ENCODE data around the gene TP53BP2.

TP53BP2 gene

DNA sequence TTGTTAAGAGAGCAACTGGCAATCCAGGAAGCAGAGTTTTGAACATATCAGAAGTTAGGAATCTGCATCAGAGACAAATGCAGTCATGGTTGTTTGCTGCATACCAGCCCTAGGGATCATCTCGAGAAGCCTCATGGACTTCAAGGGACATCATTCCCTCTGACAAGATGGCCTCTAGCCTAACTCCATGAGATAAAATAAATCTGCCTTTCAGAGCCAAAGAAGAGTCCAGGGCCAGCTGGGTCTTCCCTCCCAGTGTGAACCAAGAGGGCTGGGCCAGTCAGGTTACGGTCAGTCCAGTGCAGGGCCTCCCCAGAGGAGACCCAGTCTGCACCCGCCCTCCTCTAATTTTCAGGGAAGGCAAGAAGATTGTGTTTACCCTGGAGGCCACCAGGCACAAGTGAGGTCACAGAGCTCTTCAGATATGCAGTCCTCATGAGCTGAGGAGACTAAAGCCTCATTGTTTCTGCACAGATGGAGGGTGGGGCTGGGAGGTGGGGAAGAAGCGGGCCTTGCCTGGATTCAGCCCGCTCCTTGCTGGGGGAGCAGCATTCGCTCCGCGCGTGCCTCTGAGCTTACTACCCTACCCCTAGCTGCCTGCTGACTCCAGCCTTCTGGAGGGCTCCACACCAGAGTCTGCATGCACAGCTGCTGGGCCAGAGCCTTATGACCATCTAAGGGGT lies 80.6 kb downstream of the TP53BP2 start:
- no peak for DNase-seq (ENCODE audit: low spot score)

DNA sequence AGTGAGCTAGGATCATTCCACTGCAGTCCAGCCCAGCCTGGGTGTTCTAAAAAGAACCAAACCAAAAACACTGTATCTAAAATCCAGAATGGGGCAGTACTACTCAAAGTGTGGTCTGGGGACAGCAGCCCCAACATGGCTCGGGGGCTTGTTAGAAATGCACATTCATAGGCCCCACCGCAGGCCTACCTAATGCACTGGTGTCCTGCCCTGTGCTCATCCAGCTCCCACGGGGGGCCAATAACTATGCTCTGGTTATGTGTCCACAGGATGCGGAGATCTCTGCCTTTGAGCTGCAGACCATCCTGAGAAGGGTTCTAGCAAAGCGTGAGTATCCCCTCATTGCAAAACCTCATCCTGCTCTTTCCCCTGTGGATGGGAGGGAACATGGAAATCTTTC lies 81.9 kb downstream of the TP53BP2 start:
- no peak for DNase-seq (ENCODE audit: low spot score)

DNA sequence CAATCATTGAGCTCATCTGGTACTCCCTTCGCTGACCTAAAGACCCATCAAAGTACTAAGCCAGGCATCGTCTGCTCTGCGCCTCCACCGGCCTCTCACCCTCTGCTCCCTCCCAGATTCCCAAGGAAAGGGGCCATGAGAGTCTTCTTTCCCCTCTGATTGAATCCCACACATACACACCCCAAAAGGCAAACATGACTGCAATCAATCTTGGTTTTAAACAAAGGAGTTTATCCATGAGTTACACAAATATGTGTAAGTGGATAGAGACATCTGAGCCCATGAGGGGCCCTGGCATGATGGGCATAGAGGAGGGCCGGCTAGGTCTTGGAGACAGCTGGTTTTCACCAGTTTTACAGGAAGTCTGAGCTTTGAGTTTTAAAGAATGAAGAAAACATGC lies 82.5 kb downstream of the TP53BP2 start:
- no peak for DNase-seq (ENCODE audit: low spot score)

DNA sequence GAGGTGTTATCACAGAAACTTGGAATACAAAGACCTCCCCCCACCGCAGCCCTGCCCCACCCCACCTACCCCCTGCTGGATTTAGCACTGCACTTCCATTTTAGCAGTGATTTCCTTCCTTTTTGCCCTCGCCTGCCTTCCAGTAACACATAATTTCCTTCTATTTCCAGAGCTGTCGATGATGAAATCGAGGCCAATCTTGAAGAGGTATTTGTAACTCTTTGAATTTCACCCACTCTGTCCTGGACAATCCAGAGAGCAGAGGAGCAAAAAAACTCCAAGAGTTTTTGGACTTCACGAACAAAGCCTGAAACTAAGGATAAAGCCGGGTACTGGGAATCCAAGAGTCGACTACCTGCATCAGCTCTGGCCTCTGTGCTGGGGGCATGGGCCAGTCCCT lies 84.3 kb downstream of the TP53BP2 start:
- no peak for DNase-seq (ENCODE audit: low spot score)

DNA sequence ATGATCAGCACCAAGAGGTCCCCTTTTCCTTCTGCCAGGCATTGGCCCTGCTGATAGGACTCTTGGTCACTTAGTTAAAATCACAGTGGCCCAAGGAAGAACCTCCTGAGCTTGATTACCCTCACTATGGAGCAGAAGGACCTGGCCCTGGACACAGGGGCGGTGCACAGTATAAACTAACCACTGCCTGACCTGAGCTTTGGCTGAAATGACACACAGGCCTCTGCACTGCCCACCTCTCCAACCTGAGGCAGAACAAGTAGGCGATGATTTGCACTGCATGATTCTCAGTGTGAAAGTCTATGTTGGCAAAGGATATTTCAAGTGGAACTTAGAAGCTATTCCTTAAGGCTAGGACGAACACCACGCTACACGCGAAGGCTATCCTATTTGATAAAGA lies 84.9 kb downstream of the TP53BP2 start:
- DNase-seq (ENCODE audit: low spot score) = no peak

DNA sequence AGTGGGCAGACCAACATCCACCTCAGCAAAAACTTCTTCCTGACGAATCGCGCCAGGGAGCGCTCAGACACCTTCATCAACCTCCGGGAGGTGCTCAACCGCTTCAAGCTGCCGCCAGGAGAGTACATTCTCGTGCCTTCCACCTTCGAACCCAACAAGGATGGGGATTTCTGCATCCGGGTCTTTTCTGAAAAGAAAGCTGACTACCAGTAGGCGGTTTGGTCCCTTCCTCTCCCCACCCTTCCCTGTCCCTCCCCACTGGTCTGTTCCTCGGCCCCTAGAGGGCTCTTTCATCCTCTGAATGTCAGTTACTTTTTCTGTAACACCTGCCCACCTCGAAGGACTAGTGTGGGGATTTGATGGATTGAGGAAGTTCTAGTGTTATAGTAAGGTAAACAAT lies 86.5 kb downstream of the TP53BP2 start:
- DNase-seq (ENCODE audit: low spot score) = no peak

DNA sequence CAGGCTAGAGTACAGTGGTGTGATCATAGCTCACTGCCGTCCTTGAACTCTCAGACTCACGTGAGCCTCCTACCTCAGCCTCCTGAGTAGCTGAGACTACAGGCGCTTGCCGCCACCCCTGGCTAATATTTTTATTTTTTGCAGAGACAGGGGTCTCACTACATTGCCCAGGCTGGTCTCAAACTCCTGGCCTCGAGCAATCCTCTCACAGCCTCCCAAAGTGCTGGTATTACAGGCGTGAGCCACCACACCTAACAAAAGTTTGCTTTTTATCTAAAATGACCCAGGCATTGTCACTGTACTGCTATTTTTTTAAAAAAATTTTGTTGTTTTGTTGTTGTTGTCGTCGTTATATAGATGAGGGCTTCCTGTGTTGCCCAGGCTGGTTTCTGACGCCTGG lies 87.0 kb downstream of the TP53BP2 start:
- DNase-seq (ENCODE audit: low spot score) = no peak

DNA sequence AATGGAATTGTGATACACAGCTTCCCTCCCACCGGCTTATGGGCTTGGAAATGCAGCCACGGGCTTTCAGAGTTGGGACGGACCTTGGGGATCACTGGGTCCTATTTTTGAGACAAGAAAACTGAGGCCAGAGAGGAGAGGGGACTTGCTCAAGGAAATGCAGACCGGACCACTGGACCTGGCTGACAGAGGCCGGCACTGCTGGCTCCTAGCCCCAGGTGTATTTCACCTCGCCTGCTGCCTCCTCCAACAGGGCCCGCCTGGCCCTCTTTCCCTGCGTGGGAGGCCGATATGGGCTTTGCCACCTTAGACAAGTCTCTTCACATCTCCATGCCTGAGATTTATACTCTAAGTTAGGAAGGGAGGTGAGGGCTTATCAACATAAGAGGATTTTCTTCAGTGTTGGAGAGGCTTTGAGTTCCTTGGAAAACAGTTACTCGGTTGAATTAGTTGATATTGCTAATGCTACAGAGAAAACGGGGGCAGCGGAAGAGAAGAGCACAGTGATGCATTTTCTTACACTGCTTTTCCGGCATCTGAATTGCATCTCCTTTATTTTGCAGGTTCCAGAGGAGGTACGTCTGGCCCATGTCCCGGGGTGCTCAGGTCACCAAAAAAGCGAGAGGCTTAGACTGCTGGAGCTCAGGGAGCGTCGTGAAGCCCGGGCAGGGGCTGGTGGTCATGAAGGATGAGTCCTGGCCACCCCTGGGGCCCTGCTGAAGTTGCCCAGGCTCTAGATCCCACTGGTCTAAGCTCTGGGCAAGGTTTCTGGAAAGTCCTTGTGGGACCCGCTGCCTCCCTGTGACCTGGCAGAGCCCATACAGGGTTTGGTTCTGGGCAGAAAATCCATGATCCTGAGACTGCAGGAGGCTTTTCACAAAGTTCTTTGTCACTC lies 88.7 kb downstream of the TP53BP2 start:
- DNase-seq (ENCODE audit: low spot score) = no peak

DNA sequence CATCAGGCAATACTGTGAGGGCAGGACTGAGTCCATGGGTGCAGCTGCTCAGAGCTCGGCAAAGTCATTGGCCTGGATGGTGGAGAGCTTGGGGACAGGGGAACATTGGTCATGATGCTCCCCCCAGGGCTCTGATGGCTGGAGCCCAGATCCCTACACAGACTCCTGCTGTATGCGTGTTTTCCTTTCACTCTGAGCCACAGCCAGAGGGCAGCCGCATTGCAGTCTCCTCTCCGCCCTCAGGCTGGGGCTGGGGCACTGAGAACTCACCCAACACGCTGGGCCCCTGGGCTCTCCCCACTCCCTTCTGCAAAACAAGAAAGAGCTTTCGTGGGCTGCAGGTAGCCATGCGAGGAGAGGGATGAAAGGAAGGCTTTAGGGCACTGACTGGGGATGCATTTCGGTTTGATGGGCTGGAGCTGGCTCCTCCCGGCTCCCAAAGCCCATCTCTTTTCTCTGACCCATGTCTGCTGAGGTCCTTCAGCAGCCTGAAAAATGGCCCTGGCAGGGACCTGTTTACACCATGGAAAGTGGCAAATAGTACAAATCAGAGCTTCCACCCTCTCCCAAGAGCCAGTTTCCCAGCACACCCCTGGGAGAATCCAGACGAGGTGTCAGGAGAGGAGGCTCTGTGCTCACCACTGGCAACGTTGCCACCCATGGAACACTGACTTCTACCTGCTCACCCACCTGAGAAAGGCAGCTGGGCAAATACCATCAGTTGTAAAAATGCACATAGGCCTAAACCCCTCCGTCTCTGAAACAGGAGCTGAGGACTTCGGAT lies 89.6 kb downstream of the TP53BP2 start:
- DNase-seq (ENCODE audit: low spot score) = no peak

DNA sequence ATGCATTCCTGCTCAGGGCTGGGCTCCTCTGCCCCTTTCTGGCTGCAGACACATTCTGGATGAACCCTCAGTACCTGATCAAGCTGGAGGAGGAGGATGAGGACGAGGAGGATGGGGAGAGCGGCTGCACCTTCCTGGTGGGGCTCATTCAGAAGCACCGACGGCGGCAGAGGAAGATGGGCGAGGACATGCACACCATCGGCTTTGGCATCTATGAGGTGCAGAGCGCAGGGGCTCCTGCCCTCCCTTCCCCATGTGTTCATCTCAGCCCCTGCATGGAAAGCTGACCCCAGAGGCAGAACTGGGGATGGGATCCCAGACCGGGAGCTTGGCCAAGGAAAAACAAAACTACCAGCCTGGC lies 90.3 kb downstream of the TP53BP2 start:
- no peak for DNase-seq (ENCODE audit: low spot score)

DNA sequence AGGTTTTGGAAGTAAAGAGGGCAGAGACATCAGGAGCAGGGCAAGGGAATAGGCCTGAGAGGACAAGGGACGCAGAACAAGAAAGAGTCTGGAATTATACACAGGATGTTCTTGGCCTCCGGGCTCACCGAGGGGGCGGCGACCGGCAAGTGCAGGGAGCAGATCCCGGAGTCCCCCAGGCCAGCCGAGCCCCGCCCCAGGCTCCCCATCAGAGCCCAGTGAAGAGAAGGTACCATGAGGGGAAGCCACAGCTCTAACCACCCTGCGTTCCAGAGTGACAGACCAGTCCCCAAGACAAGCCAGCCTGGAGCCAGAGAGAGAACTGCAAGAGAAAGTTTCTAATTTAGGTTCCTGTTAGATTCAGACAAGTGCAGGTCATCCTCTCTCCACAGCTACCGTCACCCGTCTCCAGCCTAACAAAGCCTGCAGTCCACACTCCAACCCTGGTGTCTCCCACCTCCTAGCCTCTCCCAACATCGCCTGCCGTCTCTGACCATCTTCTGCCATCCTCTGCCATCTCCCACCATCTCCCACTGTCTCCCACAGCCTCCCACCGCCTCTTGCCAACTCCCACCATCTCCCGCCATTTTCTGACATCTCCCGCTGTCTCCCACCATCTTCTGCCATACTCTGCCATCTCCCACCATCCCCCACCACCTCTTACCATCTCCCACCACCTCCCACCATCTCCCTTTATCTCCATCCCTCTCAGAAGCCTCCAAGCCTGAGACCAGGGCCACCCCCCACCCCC lies 90.9 kb downstream of the TP53BP2 start:
- DNase-seq (ENCODE audit: low spot score) = no peak

DNA sequence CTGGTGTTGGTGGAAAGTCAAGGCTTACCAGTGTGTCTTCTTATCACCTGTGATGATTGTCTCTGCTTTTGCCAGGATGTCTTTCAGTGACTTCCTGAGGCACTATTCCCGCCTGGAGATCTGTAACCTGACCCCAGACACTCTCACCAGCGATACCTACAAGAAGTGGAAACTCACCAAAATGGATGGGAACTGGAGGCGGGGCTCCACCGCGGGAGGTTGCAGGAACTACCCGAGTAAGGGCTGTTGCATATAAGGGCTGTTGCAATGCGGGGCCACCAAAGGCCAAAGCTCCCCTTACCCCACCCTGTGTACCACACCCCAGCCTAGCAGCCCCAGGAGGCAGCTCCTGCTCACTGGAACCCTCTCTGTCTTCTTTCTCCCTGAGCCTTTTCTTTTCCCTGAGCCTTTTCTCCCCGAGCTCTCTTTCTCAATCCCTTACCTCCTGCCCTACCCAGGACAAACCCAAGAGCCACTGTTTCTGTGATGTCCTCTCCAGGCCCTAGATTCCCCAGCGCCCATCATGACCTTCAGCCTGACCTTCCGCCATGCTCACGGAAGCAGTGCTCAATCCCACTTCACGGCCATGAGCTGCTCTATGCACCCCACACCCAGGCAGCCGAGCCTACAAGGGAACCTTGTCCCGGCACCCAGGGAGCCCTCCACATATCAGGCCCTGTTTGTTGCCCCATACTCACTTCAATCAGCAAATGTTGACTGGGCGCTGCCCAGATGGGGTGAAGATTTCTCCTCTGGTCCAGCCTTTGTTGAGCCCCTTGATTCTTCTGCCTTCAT lies 92.8 kb downstream of the TP53BP2 start:
- no peak for DNase-seq (ENCODE audit: low spot score)

DNA sequence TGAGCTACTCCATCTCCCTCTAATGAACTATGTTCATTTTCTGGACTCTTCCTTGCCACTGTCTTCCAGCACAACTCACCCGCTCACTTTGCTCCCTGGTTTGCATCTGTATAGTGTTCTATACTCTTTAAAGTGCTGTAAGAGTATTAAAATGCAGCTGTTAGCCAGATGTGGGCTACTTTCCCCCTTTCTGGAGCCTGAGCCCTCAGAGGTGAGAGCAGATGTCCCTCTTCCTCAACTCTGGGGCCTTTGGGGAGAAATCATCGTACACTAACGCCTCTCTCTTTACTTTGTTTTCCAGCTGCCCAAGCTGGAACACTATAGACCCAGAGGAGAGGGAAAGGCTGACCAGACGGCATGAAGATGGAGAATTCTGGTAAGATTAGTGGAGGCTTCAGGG lies 94.1 kb downstream of the TP53BP2 start:
- DNase-seq (ENCODE audit: low spot score) = no peak

DNA sequence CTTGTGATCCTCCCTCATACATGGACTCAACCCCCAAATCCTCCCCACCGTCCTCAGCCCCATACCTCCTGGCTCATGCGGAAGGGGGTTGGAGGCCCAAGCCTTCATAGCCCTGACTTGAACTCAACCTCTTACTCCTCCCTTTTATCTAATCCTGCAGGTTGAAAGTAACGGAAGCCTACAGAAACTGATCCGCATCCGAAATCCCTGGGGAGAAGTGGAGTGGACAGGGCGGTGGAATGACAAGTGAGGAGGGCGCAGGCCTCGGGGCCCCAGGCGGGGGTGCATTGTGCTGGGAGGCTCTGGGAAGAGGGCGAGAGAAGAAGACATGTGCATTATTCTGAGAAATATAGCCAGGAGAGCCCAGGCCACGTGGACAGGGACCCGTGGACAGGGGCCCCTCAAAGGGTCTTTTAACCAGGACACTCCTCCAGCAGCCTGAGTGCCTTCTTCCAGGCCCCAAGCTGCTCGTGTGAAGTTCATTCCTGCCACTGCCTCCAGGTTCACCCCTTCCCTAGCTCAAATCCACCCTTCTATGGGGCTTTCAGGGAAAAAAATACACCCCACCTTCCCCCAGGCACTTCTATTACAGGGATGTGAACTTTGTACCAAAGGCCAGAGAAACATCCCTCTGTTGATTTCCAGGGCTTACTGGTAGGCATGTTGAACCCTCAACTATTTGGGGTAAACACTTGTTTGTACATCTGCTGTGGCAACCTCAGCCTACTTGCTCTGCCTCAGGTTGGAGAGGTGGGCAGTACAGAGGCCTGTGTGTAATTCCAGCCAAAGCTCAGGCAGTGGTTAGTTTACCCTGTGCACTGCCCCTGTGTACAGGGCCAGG lies 94.8 kb downstream of the TP53BP2 start:
- no peak for DNase-seq (ENCODE audit: low spot score)

DNA sequence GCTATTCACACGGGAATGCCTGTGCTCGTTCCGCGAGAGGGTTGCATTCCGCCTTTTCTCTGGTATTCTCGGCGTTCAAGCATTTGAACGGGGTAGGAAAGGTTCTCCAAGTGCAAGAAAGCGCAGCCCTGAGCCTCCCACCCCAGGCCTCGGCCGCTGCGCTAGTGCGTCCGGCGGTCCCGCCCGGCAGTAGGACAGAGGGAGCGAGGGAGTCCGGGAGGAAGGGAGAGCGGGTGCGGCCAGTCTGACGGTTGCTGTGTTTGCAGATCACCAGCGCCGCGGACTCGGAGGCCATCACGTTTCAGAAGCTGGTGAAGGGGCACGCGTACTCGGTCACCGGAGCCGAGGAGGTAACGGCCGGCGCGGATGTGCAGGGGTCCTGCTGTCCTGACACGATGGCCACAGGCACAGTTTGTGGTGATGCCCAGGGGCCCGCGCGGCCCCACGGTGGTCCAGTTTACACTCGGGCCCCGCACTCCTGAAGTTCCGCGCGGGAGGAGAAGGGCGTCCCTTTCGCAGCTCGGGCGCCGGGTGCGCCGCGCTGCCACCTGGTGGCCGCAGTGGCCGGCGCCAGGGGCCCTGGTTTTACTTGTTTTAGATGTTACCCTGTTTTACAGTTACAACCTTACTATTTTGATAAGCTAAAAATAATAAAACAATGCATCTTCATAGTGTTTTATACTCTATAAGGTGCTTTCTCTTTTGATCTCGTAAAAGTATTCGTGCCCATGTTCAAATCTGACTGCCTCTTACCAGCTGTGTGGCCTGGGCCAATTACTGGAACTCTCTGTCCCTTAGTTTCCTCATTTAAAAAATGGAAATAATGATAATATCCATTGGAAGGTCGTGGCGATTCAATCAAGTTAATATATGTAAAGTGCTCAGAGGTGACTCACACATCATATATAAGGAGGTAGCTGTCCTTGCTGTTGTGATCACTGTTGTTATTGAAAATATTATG lies 96.7 kb downstream of the TP53BP2 start:
- DNase-seq (ENCODE audit: low spot score) = peak; percentile 50

DNA sequence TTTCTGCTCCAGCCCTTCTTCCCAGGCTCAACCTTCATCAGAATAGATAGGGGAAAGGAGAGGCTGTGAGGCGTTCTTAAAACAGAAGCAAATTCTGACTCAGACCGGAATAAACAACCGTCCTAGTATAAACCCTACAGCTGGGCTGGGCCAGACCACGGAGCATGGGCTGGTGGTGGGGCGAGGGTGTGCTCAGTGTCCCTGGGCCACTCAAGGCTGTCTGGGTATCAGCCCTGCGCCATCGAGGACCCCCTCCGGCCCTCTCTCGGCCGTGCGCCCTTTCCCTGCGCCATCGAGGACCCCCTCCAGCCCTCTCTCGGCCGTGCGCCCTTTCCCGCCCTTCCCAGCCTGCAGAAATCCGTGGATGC lies 97.4 kb downstream of the TP53BP2 start:
- peak; percentile 65 for DNase-seq (ENCODE audit: low spot score)

DNA sequence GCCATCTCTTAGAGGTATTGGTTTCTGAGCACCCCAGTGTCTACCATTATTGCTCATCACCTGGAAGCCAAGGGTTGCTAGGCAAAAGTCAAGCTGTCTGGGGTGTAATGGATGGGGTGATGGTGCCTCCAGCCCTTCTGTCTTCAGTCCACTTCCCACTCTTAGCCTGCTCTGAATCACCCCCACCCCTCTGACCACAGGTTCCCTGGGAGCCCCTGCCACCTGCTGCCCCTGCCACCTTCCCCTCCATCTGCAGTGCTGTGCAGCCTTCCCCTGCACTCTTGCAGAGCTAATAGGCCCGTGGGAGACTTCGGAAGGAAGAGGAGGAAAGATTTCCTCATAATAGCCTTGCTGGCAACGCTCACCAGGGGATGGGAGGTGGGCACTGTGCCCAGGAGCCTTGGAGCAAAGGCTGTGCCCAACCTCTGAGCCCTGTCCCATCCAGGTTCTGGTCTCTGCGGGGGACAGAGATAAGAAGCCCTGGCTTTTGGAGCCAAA lies 97.9 kb downstream of the TP53BP2 start:
- DNase-seq (ENCODE audit: low spot score) = peak; percentile 49

DNA sequence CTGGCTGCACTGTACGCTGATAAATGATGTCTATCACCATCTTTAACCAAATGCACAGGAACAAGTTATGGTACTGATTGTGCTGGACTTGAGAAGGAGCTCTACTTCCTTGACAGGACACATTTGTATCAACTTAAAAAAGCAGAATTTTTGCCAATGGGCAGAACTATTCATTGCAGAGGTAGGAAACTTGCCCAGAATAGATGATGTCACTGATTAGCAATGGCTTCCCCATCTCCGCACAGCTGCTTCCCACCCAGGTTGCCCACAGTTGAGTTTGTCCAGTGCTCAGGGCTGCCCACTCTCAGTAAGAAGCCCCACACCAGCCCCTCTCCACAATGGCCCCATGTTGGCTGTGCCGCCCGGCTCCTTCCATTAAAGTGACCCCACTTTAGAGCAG lies 100.0 kb downstream of the TP53BP2 start:
- no peak for DNase-seq (ENCODE audit: low spot score)
